Muscle layer of duodenum (tissue), 2 donors: Measurements from ENCODE around the gene RIC3.

Experiments used
- H3K27ac ChIP-seq: one replicate; pipeline ENCODE4 v1.7.0; 2013; ENCODE audit warnings: mild to moderate bottlenecking, low read length
- H3K27me3 ChIP-seq: one replicate; pipeline ENCODE4 v1.7.0; 2013; ENCODE audit warnings: low read depth, mild to moderate bottlenecking, control low read depth, low read length
- H3K36me3 ChIP-seq, 2 donors: one replicate each; pipeline ENCODE4 v1.7.0; 2013; ENCODE audit warnings: low read length in 2 of 2, control low read depth in 1 of 2, mild to moderate bottlenecking in 1 of 2; ENCODE audit not compliant: insufficient read depth in 2 of 2, control insufficient read depth in 1 of 2
- H3K4me1 ChIP-seq, 2 donors: one replicate each; pipeline ENCODE4 v1.7.0; 2013; ENCODE audit warnings: low read length in 2 of 2, mild to moderate bottlenecking in 2 of 2, control low read depth in 1 of 2, moderate library complexity in 1 of 2; ENCODE audit not compliant: insufficient read depth in 2 of 2, control insufficient read depth in 1 of 2
- H3K4me3 ChIP-seq, 2 donors: one replicate each; pipeline ENCODE4 v1.7.0; 2013; ENCODE audit warnings: low read length in 2 of 2, low read depth in 1 of 2, mild to moderate bottlenecking in 1 of 2
- H3K9me3 ChIP-seq, 2 donors: one replicate each; pipeline ENCODE4 v1.7.0; 2013; ENCODE audit warnings: low read length in 2 of 2, control low read depth in 1 of 2, mild to moderate bottlenecking in 1 of 2; ENCODE audit not compliant: control insufficient read depth in 1 of 2
- donor health status: healthy.

The RIC3 gene

GRCh38 chr11:8204025-8204424 is 35.2 kb upstream of the RIC3 start:
- no peak overlapping the region for H3K27ac ChIP-seq
- peaks cover 0 to 9% of the 10 kb centered on the region in 2 donors for H3K4me1 ChIP-seq
- H3K27me3 ChIP-seq, result peaks cover 8% of the 10 kb centered on the region
- no peak overlapping the region for H3K4me3 ChIP-seq
- H3K9me3 ChIP-seq, result no peaks in the 10 kb centered on the region
- H3K36me3 ChIP-seq, result no peaks in the 10 kb centered on the region

GRCh38 chr11:8203414-8203715 is 34.5 kb upstream of the RIC3 start:
- no peak overlapping the region for H3K27ac ChIP-seq
- H3K27me3 ChIP-seq, result peaks cover 8% of the 10 kb centered on the region
- peaks cover 0 to 9% of the 10 kb centered on the region in 2 donors for H3K4me1 ChIP-seq
- no peaks in the 10 kb centered on the region for H3K9me3 ChIP-seq
- H3K4me3 ChIP-seq, result no peak overlapping the region
- no peaks in the 10 kb centered on the region for H3K36me3 ChIP-seq

- Histone ChIP-seq H3K27ac (no peak overlapping the region), H3K36me3 (no peaks in the 10 kb centered on the region), H3K9me3 (no peaks in the 10 kb centered on the region), H3K4me1 (peaks cover 0 to 8% of the 10 kb centered on the region in 2 donors), H3K27me3 (peaks cover 8% of the 10 kb centered on the region), H3K4me3 (no peak overlapping the region)
Measured at GRCh38 chr11:8202516-8203413, 33.9 kb upstream of the RIC3 start.

GRCh38 chr11:8201644-8202365 is 33.0 kb upstream of the RIC3 start:
- Histone ChIP-seq H3K9me3 (no peaks in the 10 kb centered on the region), H3K27me3 (peaks cover 5% of the 10 kb centered on the region), H3K4me3 (no peak overlapping the region), H3K27ac (no peak overlapping the region), H3K4me1 (no peaks in the 10 kb centered on the region), H3K36me3 (no peaks in the 10 kb centered on the region)

DNA sequence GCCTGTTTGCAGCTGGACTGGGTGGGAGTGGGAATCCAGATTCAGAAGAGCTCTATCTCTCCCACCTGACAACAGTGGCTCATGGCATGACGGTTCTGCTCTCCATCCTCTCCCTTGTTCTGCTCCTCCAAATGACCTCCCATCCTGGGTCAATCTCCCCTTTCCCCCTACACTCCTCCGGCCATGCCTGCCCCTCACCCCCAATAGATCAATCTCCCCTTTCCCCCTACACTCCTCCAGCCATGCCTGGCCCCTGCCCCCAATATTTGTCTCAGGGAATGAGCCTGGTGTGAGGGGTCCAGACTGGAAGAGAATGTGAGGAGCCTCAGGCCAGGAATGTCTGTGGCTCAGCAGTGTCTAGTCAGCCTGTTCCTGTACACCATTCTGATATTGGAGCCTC is 30.9 kb upstream of the RIC3 start:
- Histone ChIP-seq H3K27ac (no peak overlapping the region), H3K4me1 (no peaks in the 10 kb centered on the region), H3K4me3 (no peak overlapping the region), H3K9me3 (no peaks in the 10 kb centered on the region), H3K27me3 (no peaks in the 10 kb centered on the region), H3K36me3 (no peaks in the 10 kb centered on the region)

- Histone ChIP-seq H3K4me3 (no peak overlapping the region), H3K9me3 (no peaks in the 10 kb centered on the region), H3K27me3 (no peaks in the 10 kb centered on the region), H3K36me3 (no peaks in the 10 kb centered on the region), H3K27ac (no peak overlapping the region), H3K4me1 (no peaks in the 10 kb centered on the region)
Measured at GRCh38 chr11:8196749-8197148, 27.9 kb upstream of the RIC3 start.

- no peaks in the 10 kb centered on the region for H3K27me3 ChIP-seq
- no peaks in the 10 kb centered on the region for H3K9me3 ChIP-seq
- no peak overlapping the region for H3K27ac ChIP-seq
- H3K36me3 ChIP-seq, result no peaks in the 10 kb centered on the region
- H3K4me1 ChIP-seq, result no peaks in the 10 kb centered on the region
- no peak overlapping the region for H3K4me3 ChIP-seq
Measured at GRCh38 chr11:8194956-8195355, 26.1 kb upstream of the RIC3 start.

- no peak overlapping the region for H3K27ac ChIP-seq
- H3K9me3 ChIP-seq, result peaks cover 0 to 2% of the 10 kb centered on the region in 2 donors
- no peak overlapping the region for H3K4me3 ChIP-seq
- H3K27me3 ChIP-seq, result no peaks in the 10 kb centered on the region
- H3K4me1 ChIP-seq, result no peaks in the 10 kb centered on the region
- H3K36me3 ChIP-seq, result no peaks in the 10 kb centered on the region
Measured at GRCh38 chr11:8192896-8193209, 24.0 kb upstream of the RIC3 start.

DNA sequence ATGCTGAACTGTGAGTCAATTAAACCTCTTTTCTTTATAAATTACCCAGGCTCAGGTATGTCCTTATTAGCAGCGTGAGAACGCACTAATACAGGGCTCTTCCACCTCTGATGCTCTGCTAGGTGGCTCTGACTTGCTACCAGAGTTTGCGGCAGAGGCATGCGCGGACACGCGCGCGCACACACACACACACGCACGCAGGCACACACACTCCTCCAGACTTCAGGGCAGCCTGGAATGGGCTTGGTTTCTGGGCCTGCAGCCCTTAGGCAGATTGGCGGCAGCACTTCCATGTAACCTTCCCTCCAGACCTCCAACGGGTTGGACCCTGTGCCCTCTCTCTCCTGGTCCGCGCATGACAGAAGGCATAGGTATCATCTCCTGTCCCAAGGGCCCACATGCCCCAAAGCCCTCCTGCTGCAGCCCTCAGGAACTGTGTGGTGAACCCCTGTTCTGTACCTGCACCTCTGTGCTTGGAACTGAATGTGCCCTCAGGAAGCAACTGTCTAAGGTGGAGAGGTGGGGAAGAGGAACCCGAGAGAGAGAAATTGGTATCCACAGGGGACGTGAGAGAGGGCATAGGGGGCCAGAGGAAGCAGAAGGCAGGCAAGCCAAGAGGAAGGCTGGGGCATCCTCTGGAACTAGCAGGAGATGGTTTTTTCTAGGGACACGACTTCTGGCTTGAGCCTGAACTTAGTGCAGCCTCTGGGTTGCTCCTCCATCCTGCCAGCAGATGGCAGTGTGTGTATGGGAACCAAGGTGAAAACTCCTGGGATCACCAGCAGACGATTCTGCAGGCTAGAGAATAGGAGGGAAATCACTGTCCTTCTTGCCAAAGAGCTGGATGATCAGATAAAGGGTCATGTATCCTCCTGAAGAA is 23.4 kb upstream of the RIC3 start:
- no peak overlapping the region for H3K27ac ChIP-seq
- no peaks in the 10 kb centered on the region for H3K27me3 ChIP-seq
- H3K9me3 ChIP-seq, result peaks cover 0 to 2% of the 10 kb centered on the region in 2 donors
- no peak overlapping the region for H3K4me3 ChIP-seq
- H3K36me3 ChIP-seq, result no peaks in the 10 kb centered on the region
- no peaks in the 10 kb centered on the region for H3K4me1 ChIP-seq

GRCh38 chr11:8190431-8190830 is 21.6 kb upstream of the RIC3 start:
- H3K36me3 ChIP-seq, result no peaks in the 10 kb centered on the region
- no peak overlapping the region for H3K27ac ChIP-seq
- H3K4me1 ChIP-seq, result no peaks in the 10 kb centered on the region
- no peak overlapping the region for H3K4me3 ChIP-seq
- H3K27me3 ChIP-seq, result no peaks in the 10 kb centered on the region
- peaks cover 0 to 2% of the 10 kb centered on the region in 2 donors for H3K9me3 ChIP-seq

GRCh38 chr11:8186429-8186828 is 17.6 kb upstream of the RIC3 start:
- Histone ChIP-seq H3K27ac (no peak overlapping the region), H3K27me3 (no peaks in the 10 kb centered on the region), H3K9me3 (peaks cover 0 to 2% of the 10 kb centered on the region in 2 donors), H3K36me3 (no peaks in the 10 kb centered on the region), H3K4me3 (no peak overlapping the region), H3K4me1 (no peaks in the 10 kb centered on the region)
